SIG-M5 treated with dmso at 0.1 percent for 504 hours (cell line): ENCODE results near the gene CRKL.

Experiments
- DNase-seq: peaks from one replicate; lab custom pipeline; 2025; ENCODE audit not compliant: unreplicated experiment; lab: John Stamatoyannopoulos, UW

Gene CRKL

GRCh38 chr22:20994902-20995241 lies 77.7 kb downstream of the CRKL start:
- DNase-seq, result no peak

GRCh38 chr22:20995329-20996030 lies 78.3 kb downstream of the CRKL start:
- DNase-seq, result no peak

- no peak for DNase-seq
Measured at GRCh38 chr22:20996031-20996410, 78.8 kb downstream of the CRKL start.

GRCh38 chr22:20996598-20997535 lies 79.7 kb downstream of the CRKL start:
- DNase-seq, result no peak

- no peak for DNase-seq
Measured at GRCh38 chr22:20997536-20998257, 80.5 kb downstream of the CRKL start.

GRCh38 chr22:20998411-20999336 lies 81.5 kb downstream of the CRKL start:
- DNase-seq, result no peak

- no peak for DNase-seq
Measured at GRCh38 chr22:20999350-21000206, 82.4 kb downstream of the CRKL start.

- no peak for DNase-seq
Measured at GRCh38 chr22:21000207-21000986, 83.2 kb downstream of the CRKL start.

- no peak for DNase-seq
Measured at GRCh38 chr22:21000987-21001600, 83.9 kb downstream of the CRKL start.

GRCh38 chr22:21001601-21002325 lies 84.6 kb downstream of the CRKL start, which contains the start of gene THAP7:
Gene THAP7, minus strand, starts transcription at chr22:21002118. Its CDS starts 207 bp downstream, at chr22:21001911.
- DNase-seq, result peak; percentile 92
